Measurements from ENCODE around the gene ATP5PO.
"Not testable (repeated sequence)": the region's sequence is repeated elsewhere in the genome, so short reads cannot be mapped to it uniquely, and the experiment has no call there.

The ATP5PO gene

GRCh38 chr21:33866826-33867225, 48.8 kb downstream of the ATP5PO start:
- no peak for DNase-seq (ENCODE audit: low read depth)

GRCh38 chr21:33865996-33866575, 49.5 kb downstream of the ATP5PO start:
- DNase-seq (ENCODE audit: low read depth): no peak

- no peak for DNase-seq (ENCODE audit: low read depth)
Observed at GRCh38 chr21:33865176-33865575, 50.4 kb downstream of the ATP5PO start.

GRCh38 chr21:33864150-33864549, 51.5 kb downstream of the ATP5PO start:
- DNase-seq (ENCODE audit: low read depth): no peak

GRCh38 chr21:33863191-33863590, 52.4 kb downstream of the ATP5PO start:
- DNase-seq (ENCODE audit: low read depth): not testable (repeated sequence)

- no peak for DNase-seq (ENCODE audit: low read depth)
Observed at GRCh38 chr21:33861125-33861524, 54.5 kb downstream of the ATP5PO start.

GRCh38 chr21:33860332-33860879, 55.2 kb downstream of the ATP5PO start:
- no peak for DNase-seq (ENCODE audit: low read depth)

- no peak for DNase-seq (ENCODE audit: low read depth)
Observed at GRCh38 chr21:33859373-33860102, 56.1 kb downstream of the ATP5PO start.

- DNase-seq (ENCODE audit: low read depth): no peak
Observed at GRCh38 chr21:33858667-33859372, 56.8 kb downstream of the ATP5PO start.

GRCh38 chr21:33857846-33858666, 57.5 kb downstream of the ATP5PO start:
- no peak for DNase-seq (ENCODE audit: low read depth)

GRCh38 chr21:33856893-33857527, 58.6 kb downstream of the ATP5PO start:
- no peak for DNase-seq (ENCODE audit: low read depth)

- no peak for DNase-seq (ENCODE audit: low read depth)
Observed at GRCh38 chr21:33855190-33855589, 60.4 kb downstream of the ATP5PO start.

GRCh38 chr21:33854604-33855003, 61.0 kb downstream of the ATP5PO start:
- no peak for DNase-seq (ENCODE audit: low read depth)
